H54 (cell line): ENCODE results near the gene SOS1.
A peak's percentile ranks its signal among the peaks of the same experiment; 100 is the strongest.

Experiments
- DNase-seq: peaks from one replicate; pipeline ENCODE4 v3.0.0; 2011; ENCODE audit warnings: low spot score, mixed read lengths; ENCODE audit not compliant: insufficient read length
- FAIRE-seq: peaks from 3 replicates; lab custom pipeline; 2011; peaks lifted over from hg19 to GRCh38; lab: Jason Lieb, UNC
- POLR2A ChIP-seq: IDR thresholded peaks from 2 replicates; pipeline ENCODE4 v1.6.1; 2011; ENCODE audit warnings: low read depth, mild to moderate bottlenecking, low read length

SOS1 gene

GRCh38 chr2:39015424-39015823 lies 105.4 kb downstream of the SOS1 start:
- DNase-seq (no peak), FAIRE-seq (no peak)
- no peak for TF ChIP-seq POLR2A

- DNase-seq (no peak), FAIRE-seq (no peak)
- TF ChIP-seq POLR2A = no peak
Observed at GRCh38 chr2:39013871-39014270, 107.0 kb downstream of the SOS1 start.

GRCh38 chr2:39008665-39009064 lies 112.2 kb downstream of the SOS1 start:
- no peak for DNase-seq
- FAIRE-seq = no peak
- no peak for TF ChIP-seq POLR2A

- no peak for FAIRE-seq
- no peak for DNase-seq
- no peak for TF ChIP-seq POLR2A
Observed at GRCh38 chr2:39007875-39008504, 112.9 kb downstream of the SOS1 start.

DNA sequence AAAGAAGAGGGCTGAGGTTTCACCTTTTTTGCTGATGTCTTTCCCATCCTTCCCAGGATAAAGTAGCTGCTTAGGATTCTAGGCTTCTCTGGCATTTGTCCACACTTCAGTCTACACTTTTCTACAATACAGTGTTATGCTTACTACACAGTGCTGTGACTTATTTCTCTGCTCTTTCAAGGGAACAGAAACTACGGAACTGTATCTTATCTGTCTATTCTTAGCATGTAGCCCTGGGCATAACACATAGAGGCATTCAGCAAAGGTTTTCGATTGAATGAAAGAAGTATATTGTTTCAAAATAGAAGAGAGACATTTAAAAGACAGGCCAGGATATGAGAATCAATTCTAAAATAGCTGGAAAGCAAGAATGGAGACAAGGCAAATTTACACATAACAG lies 120.3 kb downstream of the SOS1 start:
- TF ChIP-seq POLR2A = no peak
- FAIRE-seq (no peak), DNase-seq (no peak)

GRCh38 chr2:38997781-38998180 lies 123.1 kb downstream of the SOS1 start:
- DNase-seq (peak; percentile 26), FAIRE-seq (peak; percentile 96)
- no peak for TF ChIP-seq POLR2A

GRCh38 chr2:38991899-38992298 lies 129.0 kb downstream of the SOS1 start:
- TF ChIP-seq POLR2A = no peak
- no peak for DNase-seq
- FAIRE-seq = peak; percentile 23

DNA sequence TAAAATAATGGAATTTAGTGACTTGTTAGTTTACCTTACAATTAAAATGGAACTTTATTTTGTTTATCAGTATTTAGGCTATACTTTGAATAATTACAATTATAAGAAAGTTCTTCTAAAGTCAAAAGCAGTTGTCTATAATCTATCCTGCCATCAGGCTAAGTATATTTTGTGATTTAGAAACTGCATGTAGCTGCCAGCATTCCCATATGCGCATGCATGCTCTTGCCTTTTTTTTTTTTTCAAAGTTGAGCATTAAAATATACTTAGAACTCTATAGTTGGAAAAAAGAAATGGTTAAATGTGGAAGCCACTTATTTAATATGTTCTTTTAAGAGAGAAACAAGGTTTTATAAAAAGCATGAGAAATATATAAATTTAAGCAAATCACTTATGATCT lies 132.1 kb downstream of the SOS1 start:
- FAIRE-seq = no peak
- no peak for TF ChIP-seq POLR2A
- DNase-seq = no peak

DNA sequence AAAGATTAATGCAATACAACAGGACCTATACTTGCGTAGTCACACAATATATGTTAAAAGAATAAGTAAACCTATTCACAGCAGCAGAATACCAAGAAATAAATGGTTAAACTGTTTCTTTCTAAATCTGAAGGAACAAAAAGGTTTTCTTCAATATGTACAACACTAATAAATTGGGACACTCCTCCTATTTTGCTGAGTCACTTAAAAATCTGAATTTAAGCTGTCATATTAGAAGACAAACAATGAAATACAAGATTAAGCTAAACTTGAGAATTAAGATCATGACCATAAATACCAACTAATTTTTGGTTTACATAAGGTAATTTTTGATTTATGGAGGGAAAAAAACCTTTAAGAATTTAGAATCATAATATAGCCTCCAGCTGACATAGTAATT lies 138.4 kb downstream of the SOS1 start:
- DNase-seq (no peak), FAIRE-seq (no peak)
- TF ChIP-seq POLR2A = no peak

DNA sequence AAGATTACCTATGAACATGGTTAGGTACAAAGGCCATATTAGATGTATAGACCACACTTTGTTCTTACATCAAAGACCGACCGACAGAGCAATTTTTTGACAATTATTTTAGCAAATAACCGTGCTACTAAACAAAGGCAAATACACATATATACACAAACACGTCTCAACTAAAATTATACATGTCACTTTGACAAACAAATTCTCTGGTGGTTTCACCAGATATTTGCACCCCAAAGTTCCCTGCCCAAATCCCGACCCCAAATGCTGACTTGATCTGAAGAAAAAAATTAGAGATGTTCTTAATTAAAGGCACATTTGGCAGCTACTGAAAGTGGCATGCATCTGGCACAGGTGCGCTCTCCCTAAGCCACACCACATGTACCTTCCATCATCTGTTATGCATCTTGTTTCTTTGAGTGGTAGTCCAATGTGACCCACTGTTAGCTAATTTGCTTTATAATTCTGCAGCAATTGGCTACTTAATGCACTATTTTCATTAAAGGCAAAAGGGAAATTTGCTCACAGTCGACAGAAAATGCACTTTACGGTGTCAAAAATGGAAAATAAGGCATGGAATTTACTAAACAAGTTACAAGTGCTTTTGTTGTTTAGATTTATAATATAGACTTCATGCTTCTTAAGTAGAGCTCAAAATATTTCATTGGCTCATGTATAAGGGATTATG lies 139.0 kb downstream of the SOS1 start:
- FAIRE-seq (peak; percentile 33), DNase-seq (no peak)
- TF ChIP-seq POLR2A = no peak

GRCh38 chr2:38981003-38981669 lies 139.7 kb downstream of the SOS1 start:
- FAIRE-seq (no peak), DNase-seq (no peak)
- TF ChIP-seq POLR2A = no peak

- no peak for FAIRE-seq
- no peak for TF ChIP-seq POLR2A
- DNase-seq = no peak
Observed at GRCh38 chr2:38978908-38979307, 141.9 kb downstream of the SOS1 start.

- no peak for TF ChIP-seq POLR2A
- FAIRE-seq (no peak), DNase-seq (no peak)
Observed at GRCh38 chr2:38978296-38978903, 142.5 kb downstream of the SOS1 start.

GRCh38 chr2:38977047-38977446 lies 143.8 kb downstream of the SOS1 start:
- no peak for FAIRE-seq
- TF ChIP-seq POLR2A = no peak
- DNase-seq = no peak
